Smooth muscle cell (in vitro differentiated cells): ENCODE measurements around the gene ZNF789. TPM values are rescaled to one million over a fixed set of nuclear protein-coding genes. Genes with fewer than 3 reads are reported as not detected.

Experiments used
- DNase-seq: peaks from one replicate; lab custom pipeline; 2025; ENCODE audit not compliant: unreplicated experiment; lab: John Stamatoyannopoulos, UW
- H2AFZ ChIP-seq: fragments of 200-600 bp; sonication (generic); 2 replicates; pipeline ENCODE4 v1.6.0; 2016; ENCODE audit warnings: antibody characterized with exemption, low read depth, mild to moderate bottlenecking
- H3F3A ChIP-seq: fragments of 200-600 bp; sonication (generic); 2 replicates; pipeline ENCODE4 v1.6.0; 2017; ENCODE audit warnings: antibody characterized with exemption, low read depth
- H3K27ac ChIP-seq: fragments of 200-600 bp; sonication (generic); 2 replicates; pipeline ENCODE4 v1.5.1; 2016; ENCODE audit warnings: low read depth, mild to moderate bottlenecking
- H3K27me3 ChIP-seq: fragments of 200-600 bp; sonication (generic); 2 replicates; pipeline ENCODE4 v1.6.1; 2016; ENCODE audit warnings: low read depth, mild to moderate bottlenecking
- H3K36me3 ChIP-seq: fragments of 200-600 bp; sonication (generic); 2 replicates; pipeline ENCODE4 v1.5.1; 2016; ENCODE audit warnings: low read depth
- H3K4me1 ChIP-seq: fragments of 200-600 bp; sonication (generic); 2 replicates; pipeline ENCODE4 v1.5.1; 2016; ENCODE audit warnings: low read depth
- H3K4me2 ChIP-seq: fragments of 200-600 bp; sonication (generic); 2 replicates; pipeline ENCODE4 v1.6.0; 2016; ENCODE audit warnings: mild to moderate bottlenecking
- H3K4me3 ChIP-seq: fragments of 200-600 bp; sonication (generic); 2 replicates; pipeline ENCODE4 v1.5.1; 2016; ENCODE audit warnings: mild to moderate bottlenecking
- H3K79me2 ChIP-seq: fragments of 200-600 bp; sonication (generic); 2 replicates; pipeline ENCODE4 v1.6.0; 2016; ENCODE audit warnings: low read depth, mild to moderate bottlenecking
- H3K9ac ChIP-seq: fragments of 200-600 bp; sonication (generic); 2 replicates; pipeline ENCODE4 v1.6.0; 2016; ENCODE audit warnings: low read depth
- H3K9me3 ChIP-seq: fragments of 200-600 bp; sonication (generic); replicated peaks from 2 replicates; pipeline ENCODE4 v1.5.1; 2016; ENCODE audit warnings: low read depth
- H4K20me1 ChIP-seq: fragments of 200-600 bp; sonication (generic); 2 replicates; pipeline ENCODE4 v1.6.0; 2016; ENCODE audit warnings: low read depth
- WGBS: methylation state at CpG from one replicate; pipeline ENCODE4 v1.1.7; 2016; ENCODE audit warnings: low lambda C conversion rate; 5-methylcytosine and 5-hydroxymethylcytosine counted together
- polyA plus RNA-seq: library from polyadenylated mRNA; unstranded; fragments of >200 nt; fragmentation: Nextera tagmentation; extraction: Ambion mirVana; gene quantifications from 2 replicates; pipeline ENCODE4 v1.2.1, GENCODE V29; 2016
- total RNA-seq: library from RNA; depleted of rRNA; stranded (reverse); fragments of >200 nt; gene quantifications from 2 replicates; pipeline ENCODE4 v1.2.3, GENCODE V29; 2014
- TF ChIP-seq, protein P1 (sequence below): fragments of 200-600 bp; sonication (generic); IDR thresholded peaks from 2 replicates; pipeline ENCODE4 v1.5.1; 2017; ENCODE audit warnings: borderline replicate concordance, mild to moderate bottlenecking, antibody characterized with exemption; ENCODE audit not compliant: insufficient read depth, poor library complexity, severe bottlenecking

ZNF789 gene
- 1.6 and 2.5 TPM in 2 replicates for total RNA-seq
- 2.2 and 4.0 TPM in 2 replicates for polyA plus RNA-seq

DNA sequence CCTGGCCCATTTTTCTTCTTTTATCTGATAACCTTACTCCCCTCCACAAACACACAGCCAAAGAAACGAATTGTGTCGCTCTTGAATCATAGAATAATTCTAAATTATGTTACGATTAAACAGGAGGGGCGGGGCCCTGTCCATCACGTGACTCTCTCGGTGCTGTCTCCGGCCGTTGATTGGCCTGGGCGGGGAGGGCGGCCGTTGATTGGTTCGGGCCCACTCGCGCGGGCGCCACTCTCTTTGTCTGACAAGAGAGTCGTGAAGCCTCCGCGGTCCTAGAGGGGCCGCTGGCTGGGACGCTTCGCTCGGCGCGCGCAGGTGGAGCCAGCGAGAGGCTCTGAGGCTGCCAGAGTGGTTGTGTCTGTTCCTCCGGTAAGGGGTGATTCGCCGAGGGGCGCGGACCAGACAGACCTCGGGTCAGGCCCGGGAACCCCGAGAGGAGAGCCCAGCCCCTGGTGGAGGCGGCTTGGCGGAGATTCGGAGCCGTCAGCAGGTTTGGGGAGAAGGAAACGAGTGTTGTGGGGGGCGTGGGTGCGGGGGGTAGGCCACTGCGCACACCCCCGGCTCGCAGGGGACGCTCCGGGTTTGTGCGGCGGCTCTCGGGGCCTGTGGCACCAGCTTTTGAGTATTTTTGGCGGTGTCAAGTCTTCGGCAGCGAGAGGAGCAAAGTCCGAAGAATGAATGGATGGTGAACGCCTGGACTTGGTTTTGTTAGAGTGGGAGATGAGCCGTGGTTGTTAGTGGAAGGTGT is at the start of gene ZNF789:
Gene ZNF789 (plus strand): TSS at position 330 of the 754 bp plus-strand sequence. CDS start 3,567 bp downstream, outside the sequence.
- TF ChIP-seq, protein P1, sequence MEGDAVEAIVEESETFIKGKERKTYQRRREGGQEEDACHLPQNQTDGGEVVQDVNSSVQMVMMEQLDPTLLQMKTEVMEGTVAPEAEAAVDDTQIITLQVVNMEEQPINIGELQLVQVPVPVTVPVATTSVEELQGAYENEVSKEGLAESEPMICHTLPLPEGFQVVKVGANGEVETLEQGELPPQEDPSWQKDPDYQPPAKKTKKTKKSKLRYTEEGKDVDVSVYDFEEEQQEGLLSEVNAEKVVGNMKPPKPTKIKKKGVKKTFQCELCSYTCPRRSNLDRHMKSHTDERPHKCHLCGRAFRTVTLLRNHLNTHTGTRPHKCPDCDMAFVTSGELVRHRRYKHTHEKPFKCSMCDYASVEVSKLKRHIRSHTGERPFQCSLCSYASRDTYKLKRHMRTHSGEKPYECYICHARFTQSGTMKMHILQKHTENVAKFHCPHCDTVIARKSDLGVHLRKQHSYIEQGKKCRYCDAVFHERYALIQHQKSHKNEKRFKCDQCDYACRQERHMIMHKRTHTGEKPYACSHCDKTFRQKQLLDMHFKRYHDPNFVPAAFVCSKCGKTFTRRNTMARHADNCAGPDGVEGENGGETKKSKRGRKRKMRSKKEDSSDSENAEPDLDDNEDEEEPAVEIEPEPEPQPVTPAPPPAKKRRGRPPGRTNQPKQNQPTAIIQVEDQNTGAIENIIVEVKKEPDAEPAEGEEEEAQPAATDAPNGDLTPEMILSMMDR = no peak
- DNase-seq = peak; percentile 86
- peak within 1 kb of the TSS; percentile 87 for H3K9ac ChIP-seq
- peaks cover 3% of the 10 kb centered on the region for H3F3A ChIP-seq
- peaks cover 10% of the 10 kb centered on the region for H4K20me1 ChIP-seq
- peak within 1 kb of the TSS; percentile 93 for H2AFZ ChIP-seq
- peaks cover 50% of the 10 kb centered on the region for H3K79me2 ChIP-seq
- H3K4me3 ChIP-seq = peak within 1 kb of the TSS; percentile 87
- H3K4me1 ChIP-seq = no peaks in the 10 kb centered on the region
- H3K27ac ChIP-seq = peak within 1 kb of the TSS; percentile 83
- H3K9me3 ChIP-seq = no peaks in the 10 kb centered on the region
- WGBS = under 1% methylated on average over 49 of the region's 56 CpGs
- H3K36me3 ChIP-seq = no peaks in the 10 kb centered on the region
- H3K4me2 ChIP-seq = peak within 1 kb of the TSS; percentile 94
- H3K27me3 ChIP-seq = no peaks in the 10 kb centered on the region

DNA sequence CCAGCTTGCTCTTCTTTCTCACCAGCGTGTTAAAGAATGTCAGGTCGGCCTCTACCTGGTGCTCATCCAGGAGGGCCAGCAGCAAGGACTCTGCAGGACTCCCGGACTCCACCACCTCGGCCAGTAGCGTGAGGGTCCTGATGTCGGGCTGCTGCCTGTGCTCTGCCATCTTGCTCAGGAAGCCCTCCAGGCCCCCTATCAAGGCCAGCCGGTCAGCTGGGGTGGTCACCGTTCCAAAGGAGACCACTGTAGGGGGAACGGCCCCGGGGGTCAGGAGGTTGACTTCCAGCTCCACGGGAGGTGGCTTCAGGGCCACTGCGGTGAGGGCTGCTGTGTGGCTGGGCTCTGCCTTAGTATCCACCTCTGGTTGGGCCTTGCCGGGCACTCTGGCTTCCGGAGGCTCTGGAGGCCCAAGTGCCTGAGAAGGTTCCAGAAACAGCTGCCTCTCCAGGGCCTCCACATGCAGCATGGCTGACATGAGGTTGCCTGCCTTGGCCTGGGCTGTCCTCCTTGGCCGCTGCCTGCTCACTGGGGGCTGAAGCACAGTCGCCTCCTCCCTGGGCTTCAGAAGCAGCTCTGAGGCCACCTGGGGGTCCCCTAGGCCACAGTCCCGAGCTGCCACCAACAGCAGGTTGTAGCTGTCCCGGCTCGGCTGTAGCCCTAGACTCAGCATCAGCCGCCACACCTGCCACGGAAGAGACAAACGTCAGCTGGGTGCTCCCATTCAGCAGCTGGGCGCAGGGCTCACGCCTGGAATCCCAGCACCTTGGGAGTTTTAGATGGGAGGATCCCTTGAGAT is 47.6 kb upstream of the ZNF789 start:
- WGBS = 99% methylated on average over 24 of the region's 24 CpGs
- Histone ChIP-seq H3K4me1 (no peaks in the 10 kb centered on the region), H3K27me3 (no peaks in the 10 kb centered on the region), H3K9me3 (no peaks in the 10 kb centered on the region), H4K20me1 (peaks cover 9% of the 10 kb centered on the region), H3K27ac (no peak overlapping the region), H3K79me2 (no peaks in the 10 kb centered on the region), H3K4me2 (no peak overlapping the region), H3K9ac (no peak overlapping the region), H3K36me3 (peaks cover 3% of the 10 kb centered on the region), H2AFZ (no peak overlapping the region), H3F3A (peaks cover 6% of the 10 kb centered on the region), H3K4me3 (no peak overlapping the region)
- TF ChIP-seq, protein P1 = no peak
- DNase-seq = no peak

DNA sequence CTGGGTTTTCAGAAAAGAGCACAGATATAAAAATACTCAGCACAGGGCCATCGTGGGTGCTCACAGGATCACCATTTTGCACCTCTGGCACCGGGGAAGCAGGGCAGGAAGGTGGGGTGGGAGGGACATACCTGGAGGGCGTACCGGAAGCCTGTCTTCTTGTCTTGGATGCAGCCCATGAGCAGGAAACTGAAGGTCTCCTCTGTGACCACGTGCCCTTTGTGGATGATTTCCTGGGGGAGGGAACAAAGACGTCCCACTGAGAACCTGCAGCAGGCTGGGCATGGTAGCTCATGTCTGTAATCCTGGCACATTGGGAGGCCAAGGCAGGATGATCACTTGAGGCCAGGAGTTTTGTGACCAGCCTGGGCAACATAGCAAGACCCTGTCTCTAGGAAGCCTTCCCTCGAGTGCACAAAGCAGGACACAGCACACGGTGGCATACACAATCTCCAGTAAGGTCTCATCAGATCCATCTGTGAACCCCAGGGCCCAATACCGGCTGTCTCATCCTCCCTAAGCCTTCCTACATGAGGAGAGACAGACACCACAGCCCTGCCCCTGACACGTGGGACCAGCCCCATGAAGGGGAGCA is 43.6 kb upstream of the ZNF789 start:
- Histone ChIP-seq H3K36me3 (peaks cover 3% of the 10 kb centered on the region), H3K4me1 (no peaks in the 10 kb centered on the region), H2AFZ (no peak overlapping the region), H3K27me3 (no peaks in the 10 kb centered on the region), H3K4me2 (no peak overlapping the region), H3K27ac (no peak overlapping the region), H3K9ac (no peak overlapping the region), H3K9me3 (no peaks in the 10 kb centered on the region), H3F3A (no peaks in the 10 kb centered on the region), H3K4me3 (no peak overlapping the region), H3K79me2 (no peaks in the 10 kb centered on the region), H4K20me1 (no peaks in the 10 kb centered on the region)
- TF ChIP-seq, protein P1 = no peak
- no peak for DNase-seq
- 95% methylated on average over 10 of the region's 10 CpGs for whole genome bisulfite sequencing
